ENCODE data around the gene EBI3.
"Not testable (repeated sequence)": the region's sequence is repeated elsewhere in the genome, so short reads cannot be mapped to it uniquely, and the experiment has no call there.

Gene EBI3

GRCh38 chr19:4279530-4280422 lies 50.5 kb downstream of the EBI3 start:
- DNase-seq = no peak

DNA sequence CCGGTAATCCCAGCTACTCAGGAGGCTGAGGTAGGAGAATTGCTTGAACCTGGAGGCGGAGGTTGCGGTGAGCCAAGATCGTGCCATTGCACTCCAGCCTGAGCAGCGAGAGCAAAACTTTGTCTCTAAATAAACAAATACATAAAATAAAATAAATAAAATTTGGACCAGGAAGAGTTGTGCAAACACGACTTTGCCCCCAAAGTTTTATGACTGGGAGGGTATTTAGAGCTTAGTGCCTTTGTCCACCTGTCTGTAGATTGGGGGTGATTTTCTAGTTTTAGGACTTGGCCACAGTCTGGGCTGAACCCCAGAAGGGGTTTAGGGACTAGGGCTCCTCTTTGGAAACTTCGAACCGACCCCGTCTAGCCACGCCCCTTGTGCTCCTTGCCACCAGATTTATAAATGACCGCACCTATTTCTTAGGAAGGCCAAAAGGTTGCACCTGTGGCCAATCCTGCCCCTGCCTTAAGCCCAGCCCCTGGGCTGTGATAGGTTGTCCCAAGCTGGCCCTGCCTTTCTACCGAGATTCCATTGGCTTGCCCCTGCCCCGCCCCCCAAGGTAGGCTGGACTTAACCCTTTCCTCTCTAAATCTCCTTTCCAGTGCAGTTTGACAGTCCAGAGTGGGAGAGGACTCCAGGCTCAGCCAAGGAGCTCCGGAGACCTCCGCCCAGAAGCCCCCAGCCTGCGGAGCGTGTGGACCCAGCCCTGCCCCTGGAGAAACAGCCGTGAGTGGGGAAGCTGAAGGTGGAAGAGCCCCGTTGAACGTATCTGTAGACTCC lies 55.0 kb downstream of the EBI3 start:
- DNase-seq = no peak

- no peak for DNase-seq
Measured at GRCh38 chr19:4284974-4285373, 55.7 kb downstream of the EBI3 start.

DNA sequence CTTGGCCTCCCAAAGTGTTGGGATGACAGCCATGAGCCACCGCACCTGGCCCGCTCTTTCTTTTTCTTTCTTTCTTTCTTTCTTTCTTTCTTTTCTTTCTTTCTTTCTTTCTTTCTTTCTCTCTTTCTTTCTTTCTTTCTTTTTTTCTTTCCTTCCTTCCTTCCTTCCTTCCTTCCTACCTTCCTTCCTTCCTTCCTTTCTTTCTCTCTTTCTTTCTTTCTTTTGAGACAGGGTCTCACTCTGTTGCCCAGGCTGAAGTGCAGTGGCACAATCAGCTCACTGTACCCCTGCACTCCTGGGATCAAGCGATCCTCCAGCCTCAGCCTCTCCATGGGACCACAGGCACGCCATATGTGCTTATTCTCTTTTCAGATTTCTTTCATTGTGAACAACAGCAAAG lies 56.8 kb downstream of the EBI3 start:
- not testable (repeated sequence) for DNase-seq
